ENCODE measurements around the gene ABHD11. TPM values are rescaled to one million over a fixed set of nuclear protein-coding genes. Genes with fewer than 3 reads are reported as not detected.

ABHD11 gene
- total and polyA plus RNA-seq, 9 of the 15 experiments (the other 6 are each of a cell fraction or from before 2014, with no cell fraction given) = 7.7 to 44.2 (median 18.9) TPM

GRCh38 chr7:73738220-73738611 is 386 bp downstream of the ABHD11 start (continued):
- TF ChIP-seq MEIS2 (IDR thresholded peaks at IDR 0.05; ENCODE audit: partially characterized antibody) = no peak
- no peak for TF ChIP-seq ZNF584 (CRISPR knock-in tag; IDR thresholded peaks at IDR 0.05; ENCODE audit: low read depth)
- no peak for TF ChIP-seq TBL1XR1 (IDR thresholded peaks at IDR 0.05; ENCODE audit: low read length in 2 of 2)
- no peak for TF ChIP-seq E2F3 (CRISPR knock-in tag; IDR thresholded peaks at IDR 0.05)
- no peak for TF ChIP-seq IRF9 (tag; IDR thresholded peaks at IDR 0.05)
- 0 out of 2 replicates have a peak, but pooled peaks have one; percentile 28 for TF ChIP-seq KAT7 (CRISPR knock-in tag; IDR thresholded peaks at IDR 0.05; ENCODE audit: borderline replicate concordance)
- no peak for TF ChIP-seq CXXC5 (CRISPR knock-in tag; IDR thresholded peaks at IDR 0.05)
- no peak for TF ChIP-seq RBM39 (optimal IDR thresholded peaks at IDR 0.05; ENCODE audit: low read depth, low read length)
- TF ChIP-seq, protein P1, sequence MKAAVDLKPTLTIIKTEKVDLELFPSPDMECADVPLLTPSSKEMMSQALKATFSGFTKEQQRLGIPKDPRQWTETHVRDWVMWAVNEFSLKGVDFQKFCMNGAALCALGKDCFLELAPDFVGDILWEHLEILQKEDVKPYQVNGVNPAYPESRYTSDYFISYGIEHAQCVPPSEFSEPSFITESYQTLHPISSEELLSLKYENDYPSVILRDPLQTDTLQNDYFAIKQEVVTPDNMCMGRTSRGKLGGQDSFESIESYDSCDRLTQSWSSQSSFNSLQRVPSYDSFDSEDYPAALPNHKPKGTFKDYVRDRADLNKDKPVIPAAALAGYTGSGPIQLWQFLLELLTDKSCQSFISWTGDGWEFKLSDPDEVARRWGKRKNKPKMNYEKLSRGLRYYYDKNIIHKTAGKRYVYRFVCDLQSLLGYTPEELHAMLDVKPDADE (conservative IDR thresholded peaks at IDR 0.05; ENCODE audit: control insufficient read depth, low read depth, low read length) = no peak
- TF ChIP-seq TRIM24 (IDR thresholded peaks at IDR 0.05) = peak in 1 of 2 experiments; percentile 32; a peak in 2 of 4 replicates
- no peak for TF ChIP-seq MECOM (CRISPR knock-in tag; IDR thresholded peaks at IDR 0.05)
- TF ChIP-seq JUN (IDR thresholded peaks at IDR 0.05; ENCODE audit: borderline replicate concordance, low read depth, low read length) = no peak
- no peak for TF ChIP-seq JUN (CRISPR knock-in tag; IDR thresholded peaks at IDR 0.05; ENCODE audit: borderline replicate concordance)
- TF ChIP-seq, protein P2, sequence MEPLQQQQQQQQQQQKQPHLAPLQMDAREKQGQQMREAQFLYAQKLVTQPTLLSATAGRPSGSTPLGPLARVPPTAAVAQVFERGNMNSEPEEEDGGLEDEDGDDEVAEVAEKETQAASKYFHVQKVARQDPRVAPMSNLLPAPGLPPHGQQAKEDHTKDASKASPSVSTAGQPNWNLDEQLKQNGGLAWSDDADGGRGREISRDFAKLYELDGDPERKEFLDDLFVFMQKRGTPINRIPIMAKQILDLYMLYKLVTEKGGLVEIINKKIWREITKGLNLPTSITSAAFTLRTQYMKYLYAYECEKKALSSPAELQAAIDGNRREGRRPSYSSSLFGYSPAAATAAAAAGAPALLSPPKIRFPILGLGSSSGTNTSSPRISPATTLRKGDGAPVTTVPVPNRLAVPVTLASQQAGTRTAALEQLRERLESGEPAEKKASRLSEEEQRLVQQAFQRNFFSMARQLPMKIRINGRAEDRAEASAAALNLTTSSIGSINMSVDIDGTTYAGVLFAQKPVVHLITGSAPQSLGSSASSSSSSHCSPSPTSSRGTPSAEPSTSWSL (CRISPR knock-in tag; IDR thresholded peaks at IDR 0.05; ENCODE audit: borderline replicate concordance) = no peak
- no peak for TF ChIP-seq HINFP (tag; conservative IDR thresholded peaks at IDR 0.05; ENCODE audit: low read depth)
- TF ChIP-seq, protein P3, sequence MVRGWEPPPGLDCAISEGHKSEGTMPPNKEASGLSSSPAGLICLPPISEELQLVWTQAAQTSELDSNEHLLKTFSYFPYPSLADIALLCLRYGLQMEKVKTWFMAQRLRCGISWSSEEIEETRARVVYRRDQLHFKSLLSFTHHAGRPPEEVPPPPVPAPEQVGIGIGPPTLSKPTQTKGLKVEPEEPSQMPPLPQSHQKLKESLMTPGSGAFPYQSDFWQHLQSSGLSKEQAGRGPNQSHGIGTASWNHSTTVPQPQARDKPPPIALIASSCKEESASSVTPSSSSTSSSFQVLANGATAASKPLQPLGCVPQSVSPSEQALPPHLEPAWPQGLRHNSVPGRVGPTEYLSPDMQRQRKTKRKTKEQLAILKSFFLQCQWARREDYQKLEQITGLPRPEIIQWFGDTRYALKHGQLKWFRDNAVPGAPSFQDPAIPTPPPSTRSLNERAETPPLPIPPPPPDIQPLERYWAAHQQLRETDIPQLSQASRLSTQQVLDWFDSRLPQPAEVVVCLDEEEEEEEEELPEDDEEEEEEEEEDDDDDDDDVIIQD (CRISPR knock-in tag; IDR thresholded peaks at IDR 0.05) = no peak
- no peak for TF ChIP-seq EZH2 (IDR thresholded peaks at IDR 0.05; ENCODE audit: borderline replicate concordance, low read depth, low read length)
- no peak for TF ChIP-seq YY1 (IDR thresholded peaks at IDR 0.05; ENCODE audit: borderline replicate concordance in 1 of 3, control insufficient read depth in 1 of 3, extremely low read depth in 1 of 3, insufficient read depth in 3 of 3, insufficient read length in 1 of 3, insufficient replicate concordance in 2 of 3, low read depth in 1 of 3, low read length in 2 of 3)
- TF ChIP-seq, protein P4, sequence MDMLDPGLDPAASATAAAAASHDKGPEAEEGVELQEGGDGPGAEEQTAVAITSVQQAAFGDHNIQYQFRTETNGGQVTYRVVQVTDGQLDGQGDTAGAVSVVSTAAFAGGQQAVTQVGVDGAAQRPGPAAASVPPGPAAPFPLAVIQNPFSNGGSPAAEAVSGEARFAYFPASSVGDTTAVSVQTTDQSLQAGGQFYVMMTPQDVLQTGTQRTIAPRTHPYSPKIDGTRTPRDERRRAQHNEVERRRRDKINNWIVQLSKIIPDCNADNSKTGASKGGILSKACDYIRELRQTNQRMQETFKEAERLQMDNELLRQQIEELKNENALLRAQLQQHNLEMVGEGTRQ (CRISPR knock-in tag; IDR thresholded peaks at IDR 0.05) = no peak
- TF ChIP-seq XRCC3 (IDR thresholded peaks at IDR 0.05) = no peak
- 0 out of 2 replicates have a peak, but pooled peaks have one; percentile 29 for TF ChIP-seq SMARCE1 (IDR thresholded peaks at IDR 0.05)

All from K562 (cell line).